HepG2 (cell line): ENCODE measurements around the gene SLC9A8.

Source experiments
- ATF7 ChIP-seq, 2 experiments: fragments of 450-650 bp in 1 of 2; sonication (generic) in 1 of 2; formaldehyde crosslinking in 1 of 2; IDR thresholded peaks; 2 replicates each; pipeline versions ENCODE4 v1.4.0 to v1.6.1; 2016 to 2020; ENCODE audit warnings: antibody characterized with exemption in 1 of 2, mild to moderate bottlenecking in 1 of 2, missing genetic modification reagents in 1 of 2
- BCL6 ChIP-seq: IDR thresholded peaks from 2 replicates; pipeline ENCODE4 v1.6.1; 2016; ENCODE audit warnings: missing genetic modification reagents, missing compliant biosample characterization
- BRCA1 ChIP-seq: sonication (generic); formaldehyde crosslinking; IDR thresholded peaks from 2 replicates; pipeline ENCODE4 v1.4.0; 2020; ENCODE audit warnings: missing genetic modification reagents
- CBX5 ChIP-seq: sonication (generic); formaldehyde crosslinking; IDR thresholded peaks from 2 replicates; pipeline ENCODE4 v1.4.0; 2020; ENCODE audit warnings: missing genetic modification reagents, borderline replicate concordance
- EHMT2 ChIP-seq: fragments of 200-600 bp; sonication (generic); IDR thresholded peaks from 2 replicates; pipeline ENCODE4 v1.7.0; 2017; ENCODE audit warnings: antibody characterized with exemption, low read depth, low read length, borderline replicate concordance
- MAFG ChIP-seq: sonication (generic); formaldehyde crosslinking; IDR thresholded peaks from 2 replicates; pipeline ENCODE4 v1.5.1; 2020; ENCODE audit warnings: mild to moderate bottlenecking, missing genetic modification reagents
- MXI1 ChIP-seq: IDR thresholded peaks from 3 replicates; pipeline ENCODE4 v1.6.1; 2012; ENCODE audit warnings: low read depth, low read length, inconsistent platforms, borderline replicate concordance
- PATZ1 ChIP-seq: sonication (generic); formaldehyde crosslinking; IDR thresholded peaks from 2 replicates; pipeline ENCODE4 v1.4.0; 2020; ENCODE audit warnings: missing genetic modification reagents
- POLR2AphosphoS5 ChIP-seq: IDR thresholded peaks from 2 replicates; pipeline ENCODE4 v1.6.1; 2012; ENCODE audit warnings: low read depth, low read length
- SIN3B ChIP-seq: fragments of 150-350 bp; IDR thresholded peaks from 2 replicates; pipeline ENCODE4 v1.6.1; 2014; ENCODE audit warnings: low read length
- ZNF10 ChIP-seq: sonication (generic); formaldehyde crosslinking; IDR thresholded peaks from 2 replicates; pipeline ENCODE4 v1.4.0; 2020; ENCODE audit warnings: mild to moderate bottlenecking, low read depth, missing genetic modification reagents, borderline replicate concordance
- TF ChIP-seq, protein P1 (sequence below): sonication (generic); formaldehyde crosslinking; IDR thresholded peaks from 2 replicates; pipeline ENCODE4 v1.5.0; 2020; ENCODE audit warnings: mild to moderate bottlenecking, missing genetic modification reagents, moderate library complexity

DNA sequence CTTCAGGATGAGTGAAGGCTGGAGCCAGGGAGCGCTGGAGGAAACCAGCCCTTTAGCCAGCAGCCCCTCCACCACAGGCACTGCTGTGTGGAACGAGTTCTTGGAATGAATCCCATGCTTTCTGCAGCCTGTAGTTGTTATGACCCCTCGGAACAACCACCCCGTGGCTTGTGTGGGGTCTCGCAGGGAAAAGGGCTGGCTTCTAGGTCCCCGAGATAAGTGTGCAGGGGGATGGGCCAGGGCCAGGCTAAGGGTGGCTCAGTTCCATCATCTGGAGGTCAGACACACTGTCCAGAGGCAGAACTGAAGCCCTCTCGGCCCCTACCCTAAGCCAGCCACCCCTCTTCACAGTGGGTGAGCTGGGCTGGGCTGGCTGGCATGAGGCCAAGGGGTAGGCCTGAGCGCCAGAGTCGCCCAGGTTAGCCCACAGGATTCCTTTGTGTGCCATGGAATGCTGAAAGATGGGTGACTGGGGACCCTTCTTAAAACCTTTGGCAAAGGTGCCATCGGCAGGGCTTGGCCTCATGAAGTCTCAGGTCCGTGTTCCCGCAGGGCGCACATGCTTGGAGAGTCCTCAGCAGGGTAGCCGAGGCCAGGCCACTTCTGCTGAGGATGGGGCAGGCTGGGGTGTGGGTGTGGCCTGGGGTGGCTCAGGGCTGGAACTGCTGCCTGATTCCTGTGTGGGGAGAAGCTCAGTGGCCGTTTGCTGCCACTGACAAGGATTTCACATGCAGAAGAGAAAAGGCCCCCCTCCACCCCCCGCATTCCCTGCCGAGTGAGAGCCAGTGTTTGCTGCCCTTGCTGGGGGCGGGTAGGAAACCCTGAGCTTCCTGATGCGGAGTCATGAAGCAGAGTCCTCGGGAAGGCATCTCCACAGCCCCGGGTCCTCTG, 78.1 kb downstream of the SLC9A8 start:
- TF ChIP-seq EHMT2 (no peak), MXI1 (no peak), SIN3B (no peak), MAFG (no peak), ZNF10 (no peak), BCL6 (CRISPR knock-in tag) (no peak), POLR2AphosphoS5 (no peak), PATZ1 (CRISPR knock-in tag) (no peak), BRCA1 (CRISPR knock-in tag) (no peak), ATF7 (IDR thresholded peaks at IDR 0.05) (no peak), ATF7 (CRISPR knock-in tag; IDR thresholded peaks at IDR 0.05) (no peak), CBX5 (no peak)
- TF ChIP-seq, protein P1, sequence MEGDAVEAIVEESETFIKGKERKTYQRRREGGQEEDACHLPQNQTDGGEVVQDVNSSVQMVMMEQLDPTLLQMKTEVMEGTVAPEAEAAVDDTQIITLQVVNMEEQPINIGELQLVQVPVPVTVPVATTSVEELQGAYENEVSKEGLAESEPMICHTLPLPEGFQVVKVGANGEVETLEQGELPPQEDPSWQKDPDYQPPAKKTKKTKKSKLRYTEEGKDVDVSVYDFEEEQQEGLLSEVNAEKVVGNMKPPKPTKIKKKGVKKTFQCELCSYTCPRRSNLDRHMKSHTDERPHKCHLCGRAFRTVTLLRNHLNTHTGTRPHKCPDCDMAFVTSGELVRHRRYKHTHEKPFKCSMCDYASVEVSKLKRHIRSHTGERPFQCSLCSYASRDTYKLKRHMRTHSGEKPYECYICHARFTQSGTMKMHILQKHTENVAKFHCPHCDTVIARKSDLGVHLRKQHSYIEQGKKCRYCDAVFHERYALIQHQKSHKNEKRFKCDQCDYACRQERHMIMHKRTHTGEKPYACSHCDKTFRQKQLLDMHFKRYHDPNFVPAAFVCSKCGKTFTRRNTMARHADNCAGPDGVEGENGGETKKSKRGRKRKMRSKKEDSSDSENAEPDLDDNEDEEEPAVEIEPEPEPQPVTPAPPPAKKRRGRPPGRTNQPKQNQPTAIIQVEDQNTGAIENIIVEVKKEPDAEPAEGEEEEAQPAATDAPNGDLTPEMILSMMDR (CRISPR knock-in tag): no peak
